Upper lobe of right lung (tissue), 1 donor: ENCODE results near the gene PLAC1. TPM values are rescaled to one million over a fixed set of nuclear protein-coding genes. Genes with fewer than 3 reads are reported as not detected.

Source experiments
- ATAC-seq: fragments of 200-7000 bp; cut with Tn5 transposase; one replicate; pipeline ENCODE4 v1.9.1; 2020; ENCODE audit warnings: mild to moderate bottlenecking, moderate library complexity
- DNase-seq: peaks from one replicate; pipeline ENCODE4 v3.0.0-alpha.2; 2020
- H3K27ac ChIP-seq: fragments of 200-600 bp; one replicate; pipeline ENCODE4 v1.8.0; 2022
- H3K27me3 ChIP-seq: fragments of 200-600 bp; one replicate; pipeline ENCODE4 v1.8.0; 2022; ENCODE audit warnings: mild to moderate bottlenecking
- H3K36me3 ChIP-seq: fragments of 200-600 bp; one replicate; pipeline ENCODE4 v1.8.0; 2022
- H3K4me1 ChIP-seq: fragments of 200-600 bp; one replicate; pipeline ENCODE4 v1.8.0; 2022
- H3K4me3 ChIP-seq: fragments of 200-600 bp; one replicate; pipeline ENCODE4 v1.8.0; 2022; ENCODE audit warnings: mild to moderate bottlenecking
- H3K9me3 ChIP-seq: fragments of 200-600 bp; one replicate; pipeline ENCODE4 v1.8.0; 2022
- CTCF ChIP-seq: fragments of 200-600 bp; IDR thresholded peaks from one replicate; pipeline ENCODE4 v1.8.0; 2022; ENCODE audit warnings: antibody characterized with exemption
- intact Hi-C: fragments of 100-400 bp; cut with DNase I; formaldehyde crosslinking; loops from one replicate; pipeline ENCODE4 v1.11.0; 2022
- total RNA-seq: library from RNA; stranded (reverse); fragmentation: NEBNext Ultra II Directional; extraction: Animal tissue kit (Norgen Biotek cat#: 25700); gene quantifications from one replicate; pipeline ENCODE4 v1.2.1, GENCODE V29; 2021
- donor health status: DM: no; HTN: yes; CAD: no; lungs with severe emphysema.

Gene PLAC1
- total RNA-seq, 1 donor from 2014 or later, result not detected

DNA sequence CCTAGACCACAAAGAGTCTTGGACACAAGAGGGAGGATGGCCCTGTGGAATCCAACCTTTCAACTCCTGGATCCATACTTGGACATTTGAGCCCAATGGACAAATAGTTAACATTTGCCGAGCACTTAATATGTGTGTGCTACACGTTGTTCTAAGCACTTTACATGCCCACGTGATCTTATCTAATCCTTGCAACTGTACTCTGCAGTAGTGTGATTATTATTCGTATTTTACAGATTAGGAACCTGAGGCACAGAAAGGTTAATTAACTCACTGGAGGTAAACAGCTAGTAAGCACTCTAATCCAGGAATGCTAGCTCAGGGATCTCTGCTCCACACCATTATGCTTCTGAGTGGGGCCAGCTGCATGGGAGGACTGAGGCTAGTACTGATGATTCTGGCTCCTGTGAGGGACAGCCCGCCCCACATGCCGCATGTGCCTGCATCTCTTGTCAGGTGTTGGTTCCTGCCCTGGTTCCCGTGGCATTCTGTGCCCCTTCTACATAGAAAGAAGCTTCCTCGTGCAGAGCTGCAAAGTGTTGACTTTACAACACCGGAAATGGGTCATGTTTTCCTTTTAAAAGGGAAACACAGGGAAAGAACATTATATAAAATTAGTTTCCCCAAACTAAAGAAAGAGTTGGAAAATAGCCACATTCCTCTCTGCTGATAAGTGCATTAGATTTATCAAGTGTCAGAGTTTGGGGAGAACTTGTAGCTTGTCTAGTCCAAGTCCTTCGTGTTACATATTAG, 34.8 kb downstream of the PLAC1 start:
- Histone ChIP-seq H3K4me1 (peaks cover 6% of the 10 kb centered on the region), H3K27me3 (no peaks in the 10 kb centered on the region)
- intact Hi-C loops, result no loop called here

GRCh38 chrX:134622813-134623185, 35.5 kb downstream of the PLAC1 start:
- intact Hi-C loops, result no loop called here
- Histone ChIP-seq H3K27me3 (no peaks in the 10 kb centered on the region), H3K27ac (no peak overlapping the region), H3K4me3 (no peak overlapping the region), H3K36me3 (no peaks in the 10 kb centered on the region), H3K9me3 (no peaks in the 10 kb centered on the region), H3K4me1 (peaks cover 6% of the 10 kb centered on the region)
- ATAC-seq (no peak), DNase-seq (no peak)
- TF ChIP-seq CTCF, result no peak

More for the DNA sequence above, 34.8 kb downstream of the PLAC1 start:
- Histone ChIP-seq H3K4me3 (no peak overlapping the region), H3K36me3 (no peaks in the 10 kb centered on the region), H3K9me3 (no peaks in the 10 kb centered on the region), H3K27ac (no peak overlapping the region)
- ATAC-seq (no peak), DNase-seq (no peak)
- TF ChIP-seq CTCF, result no peak

DNA sequence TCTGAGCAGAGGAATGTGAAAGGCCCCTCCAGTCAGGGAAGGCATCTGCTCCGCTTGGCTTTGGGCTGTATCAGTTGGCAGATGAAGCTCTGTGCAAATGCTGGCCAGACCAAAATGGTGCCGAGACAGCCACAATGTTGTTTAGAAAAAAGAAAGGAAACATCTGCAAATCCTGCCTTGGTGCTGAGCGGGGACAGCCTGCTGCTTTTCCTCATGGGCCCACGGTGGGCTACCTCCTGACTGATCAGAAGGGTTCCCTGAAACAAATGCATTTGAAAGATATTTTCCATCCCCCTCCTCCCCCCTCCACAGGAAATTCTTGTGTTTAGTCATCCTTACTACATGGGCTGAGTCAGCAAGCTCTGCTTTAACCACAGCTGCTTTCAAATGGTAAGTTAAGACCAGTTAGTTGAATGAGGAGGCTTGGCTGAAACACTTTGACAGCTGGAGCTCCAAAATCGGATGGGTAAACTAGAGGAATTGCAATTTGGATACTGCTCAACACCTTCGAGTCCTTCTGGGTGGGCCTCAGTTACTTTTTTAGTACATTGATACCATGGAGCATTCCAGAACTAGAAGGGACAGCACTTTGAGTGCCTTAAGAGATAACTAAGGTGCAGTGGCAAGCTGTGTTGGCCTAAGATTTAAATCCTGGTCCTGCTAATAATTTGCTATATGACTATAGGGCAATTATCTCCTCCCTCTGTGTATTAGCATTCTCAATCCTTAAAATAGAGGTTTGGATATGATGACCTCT, 36.0 kb downstream of the PLAC1 start:
- H3K4me1 ChIP-seq, result peaks cover 6% of the 10 kb centered on the region
- no peaks in the 10 kb centered on the region for H3K36me3 ChIP-seq
- no peaks in the 10 kb centered on the region for H3K27me3 ChIP-seq
- H3K4me3 ChIP-seq, result no peak overlapping the region
- no peaks in the 10 kb centered on the region for H3K9me3 ChIP-seq
- no peak for ATAC-seq
- intact Hi-C loops, result no loop called here
- DNase-seq, result no peak
- no peak for TF ChIP-seq CTCF
- no peak overlapping the region for H3K27ac ChIP-seq

DNA sequence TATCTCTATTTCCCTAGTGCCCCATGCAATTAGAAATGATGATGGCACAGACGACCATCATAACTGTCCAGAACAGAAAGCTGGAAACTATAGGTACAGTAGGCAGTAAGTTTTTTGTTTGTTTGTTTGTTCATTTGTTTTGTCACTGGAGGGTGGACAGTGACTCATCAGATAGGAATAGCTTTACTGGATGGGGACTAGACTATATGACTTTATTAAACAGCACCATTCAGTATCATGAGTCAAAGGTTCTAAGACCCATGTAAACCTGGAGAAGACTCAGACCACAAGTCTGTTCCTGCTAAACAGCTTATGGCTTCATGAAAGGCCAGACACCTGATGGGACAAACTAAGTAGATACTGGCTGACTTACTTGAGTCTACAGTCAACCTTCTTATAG, 38.4 kb downstream of the PLAC1 start:
- ATAC-seq, result no peak
- TF ChIP-seq CTCF, result no peak
- Histone ChIP-seq H3K4me3 (no peak overlapping the region), H3K36me3 (no peaks in the 10 kb centered on the region), H3K4me1 (peaks cover 6% of the 10 kb centered on the region), H3K27ac (no peak overlapping the region), H3K27me3 (no peaks in the 10 kb centered on the region), H3K9me3 (no peaks in the 10 kb centered on the region)
- DNase-seq, result no peak
- intact Hi-C loops, result no loop called here

GRCh38 chrX:134613396-134613795, 44.9 kb downstream of the PLAC1 start:
- Histone ChIP-seq H3K36me3 (no peaks in the 10 kb centered on the region), H3K27ac (no peak overlapping the region), H3K4me3 (no peak overlapping the region), H3K9me3 (no peaks in the 10 kb centered on the region), H3K27me3 (no peaks in the 10 kb centered on the region), H3K4me1 (no peaks in the 10 kb centered on the region)
- intact Hi-C loops, result no loop called here
- TF ChIP-seq CTCF, result no peak
- no peak for DNase-seq
- no peak for ATAC-seq
